IPS DF 19.7 (cell line): ENCODE data around the gene TMEM98.
"Not testable (repeated sequence)": the region's sequence is repeated elsewhere in the genome, so short reads cannot be mapped to it uniquely, and the experiment has no call there.

Experiments
- DNase-seq: peaks from one replicate; pipeline ENCODE4 v3.0.0-alpha.2; 2013; ENCODE audit warnings: low read depth, low spot score

Gene TMEM98

DNA sequence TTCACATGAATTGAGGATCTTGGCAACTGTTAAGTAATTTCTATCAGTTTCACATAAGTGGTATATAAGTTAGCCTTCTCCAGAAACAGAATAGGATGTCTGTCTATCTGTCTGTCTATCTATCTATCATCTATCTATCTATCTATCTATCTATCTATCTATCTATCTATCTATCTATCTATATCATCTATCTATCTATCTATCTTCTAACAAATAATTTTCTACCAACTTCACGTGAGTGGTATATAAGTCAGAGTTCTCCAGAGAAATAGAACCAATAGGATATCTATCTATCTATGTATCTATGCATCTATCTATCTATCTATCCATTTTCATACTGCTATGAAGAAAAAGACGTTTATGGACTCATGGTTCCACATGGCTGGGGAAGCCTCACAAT, 52.3 kb downstream of the TMEM98 start:
- DNase-seq, result no peak

DNA sequence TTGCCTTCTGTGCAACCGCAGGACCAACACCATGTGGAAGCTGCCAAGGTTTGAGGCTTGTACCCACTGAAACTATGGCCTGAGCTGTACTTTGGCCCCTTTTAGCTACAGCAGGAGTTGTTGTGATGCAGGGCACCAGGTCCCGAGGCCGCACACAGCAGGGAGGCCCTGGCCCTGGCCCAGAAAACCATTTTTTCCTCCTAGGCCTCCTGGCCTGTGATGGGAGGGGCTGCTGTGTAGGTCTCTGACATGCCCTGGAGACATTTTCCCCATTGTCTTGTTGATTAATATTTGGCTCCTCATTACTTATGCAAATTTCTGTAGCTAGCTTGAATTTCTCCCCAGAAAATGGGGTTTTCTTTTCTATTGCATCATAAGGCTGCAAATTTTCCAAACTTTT, 53.7 kb downstream of the TMEM98 start:
- not testable (repeated sequence) for DNase-seq

DNA sequence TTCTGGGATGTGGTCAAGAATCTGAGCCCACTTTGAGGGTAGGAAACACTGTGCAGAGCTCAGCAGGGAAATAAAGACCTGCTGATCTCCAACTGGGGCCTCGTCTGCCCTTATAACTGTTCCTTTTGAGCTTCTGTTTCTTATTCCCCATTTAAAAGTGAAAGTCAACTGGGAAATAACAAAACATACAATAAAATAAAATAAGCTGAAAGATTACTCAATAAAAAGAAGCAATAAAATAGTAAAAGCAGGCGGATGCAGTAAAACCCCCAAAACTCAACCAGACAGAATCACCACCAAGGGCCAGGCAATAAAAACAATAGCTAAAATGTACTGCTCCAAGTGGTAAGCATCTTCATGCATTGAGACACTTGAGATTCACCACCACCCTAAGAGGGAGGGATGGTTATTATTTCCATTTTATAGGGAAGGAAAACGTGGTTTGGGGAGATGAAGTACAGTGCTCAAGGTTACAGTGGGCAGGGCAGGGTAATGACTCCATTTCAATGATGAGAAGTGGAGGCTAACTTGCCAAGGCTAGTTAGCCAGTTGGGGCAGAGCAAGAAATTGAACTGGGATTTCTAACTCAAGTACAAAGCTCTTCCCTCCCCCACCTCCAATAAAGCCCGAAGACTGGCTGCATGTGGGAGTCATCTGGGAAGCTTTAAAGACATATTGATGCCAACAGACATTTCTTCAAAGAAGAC, 57.2 kb downstream of the TMEM98 start:
- DNase-seq, result no peak

DNA sequence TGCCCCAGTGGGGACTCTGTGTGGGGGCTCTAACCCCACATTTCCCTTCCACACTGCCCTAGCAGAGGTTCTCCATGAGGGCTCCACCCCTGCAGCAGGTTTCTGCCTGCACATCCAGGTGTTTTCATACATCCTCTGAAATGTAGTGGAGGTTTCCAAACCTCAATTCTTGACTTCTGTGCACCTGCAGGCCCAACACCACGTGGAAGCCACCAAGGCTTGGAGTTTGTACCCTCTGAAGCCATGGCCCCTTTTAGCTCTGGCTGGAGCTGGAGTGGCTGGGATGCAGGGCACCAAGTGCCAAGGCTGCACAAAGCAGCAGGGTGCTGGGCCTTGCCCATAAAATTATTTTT, 59.5 kb downstream of the TMEM98 start:
- not testable (repeated sequence) for DNase-seq

DNA sequence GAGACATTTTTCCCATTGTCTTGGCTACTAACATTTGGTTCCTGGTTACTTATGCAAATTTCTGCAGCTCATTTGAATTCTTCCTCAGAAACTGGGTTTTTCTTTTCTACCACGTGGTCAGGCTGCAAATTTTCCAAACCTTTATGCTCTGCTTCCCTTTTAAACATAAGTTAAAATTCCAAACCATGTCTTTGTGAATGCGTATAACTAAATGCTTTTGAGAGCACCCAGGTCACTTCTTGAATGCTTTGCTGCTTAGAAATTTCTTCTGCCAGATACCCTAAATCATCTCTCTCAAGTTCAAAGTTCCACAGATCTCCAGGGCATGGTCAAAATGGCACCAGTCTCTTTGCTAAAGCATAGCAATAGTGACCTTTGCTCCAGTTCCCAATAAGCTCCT, 59.9 kb downstream of the TMEM98 start:
- not testable (repeated sequence) for DNase-seq

DNA sequence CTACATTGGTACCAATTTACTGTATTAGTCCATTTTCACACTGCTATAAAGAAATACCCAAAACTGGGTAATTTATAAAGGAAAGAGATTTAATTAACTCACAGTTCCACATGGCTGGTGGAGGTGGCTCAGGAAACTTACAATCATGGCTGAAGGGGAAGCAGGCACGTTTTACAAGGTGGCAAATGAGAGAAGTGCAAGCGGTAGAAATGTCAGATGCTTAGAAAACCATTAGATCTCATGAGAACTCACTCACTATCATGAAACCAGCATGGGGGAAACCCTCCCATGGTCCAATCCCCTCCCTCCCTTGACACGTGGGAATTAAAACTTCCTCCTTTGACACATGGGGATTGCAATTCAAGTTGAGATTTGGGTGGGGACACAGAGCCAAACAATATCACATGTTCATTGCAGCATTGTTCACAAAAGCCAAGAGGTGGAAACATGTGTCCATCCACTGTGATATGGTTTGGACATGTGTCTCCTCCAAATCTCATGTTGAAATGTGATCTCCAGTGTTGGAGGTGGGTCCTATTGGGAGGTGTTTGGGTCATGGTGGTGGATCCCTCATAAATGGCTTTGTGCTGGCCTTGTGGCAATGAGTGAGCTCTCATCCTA, 60.6 kb downstream of the TMEM98 start:
- no peak for DNase-seq

DNA sequence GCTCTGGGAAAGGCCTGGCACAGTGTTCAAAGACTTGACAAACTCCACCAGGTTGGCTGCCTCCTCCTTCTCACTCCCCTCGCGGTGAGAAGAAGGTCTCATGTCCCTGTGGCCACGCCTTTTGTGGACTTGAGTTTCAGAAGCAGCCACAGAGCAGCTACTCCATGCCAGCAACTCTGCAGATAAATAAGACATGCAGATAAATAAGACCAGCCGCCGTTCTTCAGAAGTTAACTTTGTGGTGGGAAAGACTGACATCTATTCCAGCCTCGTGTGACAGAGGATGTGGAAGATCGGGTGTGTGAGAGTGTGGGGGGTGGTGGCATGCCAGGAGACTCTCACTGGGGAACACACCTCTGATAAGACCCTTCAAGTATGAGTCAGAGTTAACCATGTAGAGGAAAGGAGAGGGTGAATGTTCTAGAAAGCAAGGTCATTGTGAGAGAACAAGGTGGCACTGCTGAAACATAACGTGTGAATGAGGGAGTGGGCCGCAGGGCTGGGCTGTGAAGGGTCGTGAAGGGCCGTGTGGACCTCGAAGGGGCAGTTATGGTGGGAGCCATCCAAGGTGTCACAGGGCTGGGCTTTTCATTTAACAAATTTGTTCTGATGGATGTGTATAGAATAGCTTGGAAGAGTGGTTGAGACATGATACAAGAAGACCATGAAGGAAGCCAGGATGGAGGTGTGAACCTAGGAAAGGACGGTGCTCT, 64.5 kb downstream of the TMEM98 start:
- DNase-seq, result no peak

DNA sequence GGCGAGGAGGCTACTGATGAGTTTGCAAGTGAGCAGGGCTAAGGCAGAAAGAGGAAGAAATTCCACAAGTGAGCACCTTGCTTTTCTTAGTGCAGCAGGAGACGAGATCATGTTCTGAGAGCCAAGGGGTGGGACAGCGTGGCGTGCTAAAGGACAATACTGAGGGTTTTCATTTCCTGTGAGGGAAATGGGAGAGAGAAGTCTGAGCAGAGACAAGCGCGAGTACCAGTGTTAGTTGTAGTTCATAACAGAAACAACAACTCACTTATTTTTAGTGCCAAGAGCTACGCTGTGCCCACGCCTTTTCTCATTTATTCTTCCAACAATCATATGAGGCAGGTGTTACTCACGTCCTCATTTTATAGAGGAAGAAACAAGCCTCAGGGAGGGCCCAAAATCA, 66.0 kb downstream of the TMEM98 start:
- DNase-seq, result no peak
